ENCODE results near the gene SMYD1. TPM values are rescaled to one million over a fixed set of nuclear protein-coding genes. Genes with fewer than 3 reads are reported as not detected.

Gene SMYD1
- total RNA-seq, 1 experiment from 2014 or later, result 2.4 TPM

DNA sequence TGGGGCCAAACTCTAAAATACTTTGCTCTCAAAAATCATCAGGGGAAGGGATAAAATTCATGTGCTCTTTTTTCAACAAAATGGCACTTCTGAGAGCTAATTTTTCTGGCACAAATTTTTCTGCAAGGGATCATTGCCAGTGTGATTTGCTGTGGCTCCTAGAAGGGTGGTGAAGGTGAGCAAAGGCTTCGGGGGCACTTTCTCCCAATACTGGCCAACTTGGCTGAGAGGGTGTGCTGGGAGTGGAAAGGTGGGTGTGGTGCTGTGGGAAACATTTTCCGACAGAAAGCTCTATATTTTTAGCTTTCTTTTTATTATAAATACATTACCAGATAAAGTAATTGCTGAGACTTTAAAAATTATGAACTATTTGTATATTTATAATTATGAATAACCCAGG, 419 bp downstream of the SMYD1 start:
- DNase-seq, result no peak
- peak overlapping the region; percentile 92 for H3K27ac ChIP-seq
- H3K27me3 ChIP-seq, result no peaks in the 10 kb centered on the region
- H3K4me3 ChIP-seq, result peak overlapping the region; percentile 43
- H3K36me3 ChIP-seq, result no peaks in the 10 kb centered on the region
- H3K4me1 ChIP-seq, result peaks cover 39% of the 10 kb centered on the region
- H3K9me3 ChIP-seq (replicated peaks), result no peaks in the 10 kb centered on the region

DNA sequence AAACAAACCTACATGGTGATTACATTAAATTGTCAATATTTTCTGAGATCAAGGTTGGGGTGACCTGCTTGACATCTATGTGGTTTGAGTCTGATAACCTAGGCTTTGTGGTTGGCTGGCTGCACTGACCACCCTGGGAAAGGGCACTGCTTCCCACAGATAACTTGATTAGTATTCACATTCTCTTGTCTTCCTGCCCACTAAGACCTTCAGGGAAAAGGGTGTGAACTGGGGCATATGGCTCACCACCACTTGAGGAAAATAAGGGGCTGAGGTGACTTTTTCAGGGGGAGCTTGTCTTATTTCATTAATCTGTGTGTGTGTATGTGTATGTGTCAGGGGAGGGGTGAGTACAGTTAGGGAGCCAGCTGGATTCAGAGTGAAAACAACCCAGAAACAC, 1.5 kb downstream of the SMYD1 start:
- H3K4me3 ChIP-seq, result no peak overlapping the region
- peak in 1 of 2 experiments; percentile 28 for DNase-seq
- H3K36me3 ChIP-seq, result no peaks in the 10 kb centered on the region
- H3K9me3 ChIP-seq (replicated peaks), result no peaks in the 10 kb centered on the region
- H3K27ac ChIP-seq, result no peak overlapping the region
- no peaks in the 10 kb centered on the region for H3K27me3 ChIP-seq
- H3K4me1 ChIP-seq, result peaks cover 39% of the 10 kb centered on the region

DNA sequence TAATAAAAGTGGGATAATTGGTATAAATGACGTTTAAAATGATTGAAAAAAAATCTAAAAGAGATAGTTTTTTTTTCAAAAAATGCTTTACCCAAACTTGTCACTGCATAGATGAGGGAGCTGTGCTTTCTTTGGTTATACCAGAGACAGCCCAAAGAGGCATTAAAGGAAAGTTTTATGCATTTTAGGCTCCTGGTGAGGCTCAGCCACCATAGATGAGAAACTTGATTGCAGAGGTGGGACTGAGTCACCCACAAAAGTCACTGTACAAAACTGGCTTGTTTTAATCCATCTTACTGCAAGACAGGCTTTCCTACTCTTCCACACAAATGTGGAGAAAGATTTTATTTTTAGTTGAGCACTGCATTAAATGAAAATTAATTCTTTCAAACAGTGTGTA, 2.4 kb downstream of the SMYD1 start:
- no peaks in the 10 kb centered on the region for H3K9me3 ChIP-seq (replicated peaks)
- peaks cover 40% of the 10 kb centered on the region for H3K4me1 ChIP-seq
- DNase-seq, result no peak
- no peak overlapping the region for H3K4me3 ChIP-seq
- H3K36me3 ChIP-seq, result no peaks in the 10 kb centered on the region
- H3K27me3 ChIP-seq, result no peaks in the 10 kb centered on the region
- no peak overlapping the region for H3K27ac ChIP-seq

DNA sequence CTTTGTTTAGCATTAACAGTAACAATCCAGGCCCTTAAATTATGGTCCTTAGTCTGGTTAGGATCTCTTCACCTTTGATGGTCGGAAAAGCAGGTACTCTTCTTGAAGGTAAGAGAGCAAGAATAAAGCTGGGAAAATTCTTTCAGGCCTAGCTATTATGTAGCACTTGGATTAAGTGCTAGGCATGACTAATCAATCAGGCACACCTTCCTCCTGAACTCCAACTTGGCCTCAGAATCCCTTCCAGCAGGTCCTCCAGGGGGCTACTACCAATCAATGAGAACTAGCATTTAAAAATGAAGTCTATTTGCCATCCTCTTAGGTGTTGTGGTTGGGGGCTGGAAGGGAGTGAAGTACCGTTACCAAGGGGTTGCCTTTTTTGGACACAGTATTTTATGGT, 3.7 kb downstream of the SMYD1 start:
- peak overlapping the region; percentile 52 for H3K27ac ChIP-seq
- H3K9me3 ChIP-seq (replicated peaks), result no peaks in the 10 kb centered on the region
- peak; percentile 52 to 73 for DNase-seq
- H3K4me1 ChIP-seq, result peaks cover 48% of the 10 kb centered on the region
- H3K27me3 ChIP-seq, result no peaks in the 10 kb centered on the region
- H3K36me3 ChIP-seq, result no peaks in the 10 kb centered on the region
- no peak overlapping the region for H3K4me3 ChIP-seq

DNA sequence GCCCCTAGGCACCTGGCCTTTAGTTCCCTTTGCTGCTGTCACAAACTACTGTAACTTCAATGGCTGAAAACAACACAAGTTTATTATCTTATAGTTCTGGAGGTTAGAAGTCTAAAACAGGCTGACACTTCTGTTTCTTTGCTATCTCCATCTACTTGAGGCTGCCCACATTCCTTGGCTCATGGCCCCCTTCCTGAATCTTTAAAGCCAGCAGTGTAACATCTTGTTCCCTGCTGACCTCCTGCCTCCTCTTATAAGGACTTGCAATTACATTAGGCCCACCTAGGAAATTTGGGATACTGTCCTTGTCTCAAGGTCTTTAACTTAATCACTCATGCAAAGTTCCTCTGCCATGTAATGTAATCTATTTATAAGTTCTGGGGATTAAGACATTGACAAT, 6.5 kb downstream of the SMYD1 start:
- DNase-seq, result no peak
- Histone ChIP-seq H3K4me3 (no peak overlapping the region), H3K36me3 (no peaks in the 10 kb centered on the region), H3K9me3 (replicated peaks) (no peaks in the 10 kb centered on the region), H3K4me1 (peaks cover 29% of the 10 kb centered on the region), H3K27ac (no peak overlapping the region), H3K27me3 (no peaks in the 10 kb centered on the region)

DNA sequence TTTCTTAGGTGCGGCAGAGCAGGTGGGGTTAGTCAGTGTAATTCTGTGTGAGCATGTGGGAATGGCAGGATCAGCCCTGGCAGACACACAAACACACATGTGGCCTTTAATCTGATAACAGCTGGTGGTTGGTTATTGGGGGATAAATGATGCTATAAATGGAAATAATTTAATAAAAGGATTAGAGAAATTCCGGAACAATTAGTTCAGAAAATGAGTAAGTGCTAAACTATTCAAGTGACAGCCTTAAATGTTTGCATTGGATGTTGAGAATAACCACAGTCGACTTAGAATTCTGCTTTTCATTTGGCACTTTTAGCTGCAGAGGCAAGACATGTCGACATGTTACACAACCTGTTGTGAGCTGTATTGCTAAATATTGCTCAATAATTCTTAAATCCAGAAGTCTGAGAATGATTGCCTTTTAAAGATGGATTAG, 7.2 kb downstream of the SMYD1 start:
- Histone ChIP-seq H3K36me3 (no peaks in the 10 kb centered on the region), H3K9me3 (replicated peaks) (no peaks in the 10 kb centered on the region), H3K4me3 (no peak overlapping the region), H3K27ac (no peak overlapping the region), H3K4me1 (peaks cover 24% of the 10 kb centered on the region), H3K27me3 (no peaks in the 10 kb centered on the region)
- DNase-seq, result peak; percentile 55 to 64

DNA sequence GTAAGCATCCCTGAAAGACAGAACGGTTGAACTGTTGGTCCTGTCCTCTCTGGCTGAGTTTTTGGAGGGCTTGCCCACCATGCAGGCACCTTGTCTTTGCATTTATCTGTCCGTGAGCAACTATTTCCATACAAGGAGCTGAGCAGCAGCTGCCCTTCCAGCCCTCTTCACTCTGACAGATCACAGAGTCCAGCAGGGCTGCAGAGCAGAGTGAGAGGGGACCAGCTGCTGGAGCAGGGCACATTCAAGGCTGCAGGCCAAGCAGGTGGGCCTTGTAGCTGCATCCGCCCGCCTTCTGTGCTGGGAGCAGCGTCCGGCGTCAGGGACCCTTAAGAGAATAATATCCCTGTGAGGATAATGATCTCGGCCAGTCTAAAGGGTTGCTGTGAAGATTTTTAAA, 9.5 kb downstream of the SMYD1 start:
- no peak overlapping the region for H3K4me3 ChIP-seq
- no peaks in the 10 kb centered on the region for H3K9me3 ChIP-seq (replicated peaks)
- peak; percentile 80 to 82 for DNase-seq
- H3K27me3 ChIP-seq, result no peaks in the 10 kb centered on the region
- peaks cover 17% of the 10 kb centered on the region for H3K4me1 ChIP-seq
- no peaks in the 10 kb centered on the region for H3K36me3 ChIP-seq
- no peak overlapping the region for H3K27ac ChIP-seq

DNA sequence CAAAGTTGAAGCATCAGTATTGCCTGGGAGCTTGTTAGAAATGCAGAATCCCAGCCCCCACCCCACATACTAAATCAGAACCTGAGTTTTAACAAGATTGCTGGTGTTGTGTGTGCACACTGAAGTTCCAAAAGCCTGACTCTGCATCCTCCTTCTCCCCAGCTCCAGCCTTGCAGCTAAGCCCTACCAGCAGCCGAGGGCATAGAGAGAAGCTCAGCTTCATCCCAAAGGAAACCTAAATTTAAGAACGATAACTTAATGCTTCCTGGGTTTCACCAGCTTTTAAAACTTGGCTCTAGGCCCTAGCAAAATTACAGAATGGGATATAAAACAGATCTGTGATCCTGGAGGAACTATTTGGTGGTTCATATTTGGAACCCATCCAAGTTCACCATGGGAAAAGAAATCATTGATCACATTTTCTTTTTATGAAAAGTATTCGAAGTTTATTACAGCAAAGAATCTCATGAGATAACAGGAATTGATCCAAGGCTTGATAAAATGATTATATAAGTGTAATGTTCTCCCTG, 11.1 kb downstream of the SMYD1 start:
- no peaks in the 10 kb centered on the region for H3K36me3 ChIP-seq
- no peak for DNase-seq
- no peak overlapping the region for H3K4me3 ChIP-seq
- peaks cover 26% of the 10 kb centered on the region for H3K4me1 ChIP-seq
- no peaks in the 10 kb centered on the region for H3K27me3 ChIP-seq
- no peak overlapping the region for H3K27ac ChIP-seq
- no peaks in the 10 kb centered on the region for H3K9me3 ChIP-seq (replicated peaks)

DNA sequence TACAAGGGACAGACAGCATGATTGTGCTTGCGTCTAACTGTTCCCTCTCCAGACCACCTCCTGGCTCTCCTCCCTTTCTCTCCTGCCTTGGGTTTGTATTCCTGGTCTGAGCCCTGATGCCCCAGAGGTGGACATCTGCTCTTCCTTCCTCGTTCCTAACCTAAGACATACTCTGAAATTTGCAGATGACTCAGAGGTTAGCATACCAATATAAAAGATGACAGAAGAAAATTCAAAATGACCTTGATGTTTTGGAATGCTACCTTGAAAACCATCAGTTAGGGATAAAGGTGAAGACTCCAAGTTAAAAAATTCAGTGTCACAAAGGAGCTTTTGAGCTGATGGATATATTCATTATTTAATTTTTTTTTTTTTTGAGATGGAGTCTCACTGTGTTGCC, 12.9 kb downstream of the SMYD1 start:
- Histone ChIP-seq H3K27ac (no peak overlapping the region), H3K27me3 (no peaks in the 10 kb centered on the region), H3K4me1 (peaks cover 22% of the 10 kb centered on the region)

DNA sequence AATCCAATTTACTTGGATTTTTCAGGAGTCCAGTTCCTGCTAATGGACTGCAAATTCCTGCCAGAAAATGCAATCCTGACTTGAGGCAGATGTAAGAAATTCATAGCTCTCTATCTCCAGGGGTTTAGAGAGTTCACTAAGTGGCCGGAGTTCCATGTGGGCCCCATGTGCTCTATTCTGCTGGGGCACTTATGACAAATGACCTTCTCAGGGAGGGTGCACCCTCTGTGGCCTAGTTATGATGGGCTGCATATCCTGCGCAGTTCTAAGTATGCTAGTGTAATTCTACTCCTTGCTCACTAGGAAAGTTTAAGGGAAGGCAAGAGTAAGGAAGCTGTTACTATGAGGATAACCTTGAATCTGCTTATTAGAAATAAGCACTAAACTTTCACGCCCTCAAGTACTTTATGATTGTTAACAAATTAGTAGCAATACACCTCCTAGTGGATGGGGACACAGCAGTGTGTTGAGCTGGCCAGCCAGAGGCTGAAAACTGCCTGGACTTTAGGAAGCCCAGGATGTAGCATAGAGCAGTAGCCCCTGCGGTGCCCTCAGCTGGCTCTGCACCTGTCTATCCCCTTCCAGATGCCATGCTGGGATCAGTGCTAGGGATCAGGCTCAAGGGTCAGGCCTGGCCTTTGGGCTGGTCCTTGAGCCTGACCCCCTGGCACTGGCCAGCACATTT, 14.4 kb downstream of the SMYD1 start:
- Histone ChIP-seq H3K9me3 (replicated peaks) (no peaks in the 10 kb centered on the region), H3K27me3 (no peaks in the 10 kb centered on the region), H3K4me3 (no peak overlapping the region), H3K27ac (no peak overlapping the region), H3K36me3 (no peaks in the 10 kb centered on the region), H3K4me1 (peaks cover 11% of the 10 kb centered on the region)
- peak; percentile 24 to 57 for DNase-seq

More for the DNA sequence above, 12.9 kb downstream of the SMYD1 start:
- Histone ChIP-seq H3K9me3 (replicated peaks) (no peaks in the 10 kb centered on the region), H3K4me3 (no peak overlapping the region), H3K36me3 (no peaks in the 10 kb centered on the region)
- no peak for DNase-seq

DNA sequence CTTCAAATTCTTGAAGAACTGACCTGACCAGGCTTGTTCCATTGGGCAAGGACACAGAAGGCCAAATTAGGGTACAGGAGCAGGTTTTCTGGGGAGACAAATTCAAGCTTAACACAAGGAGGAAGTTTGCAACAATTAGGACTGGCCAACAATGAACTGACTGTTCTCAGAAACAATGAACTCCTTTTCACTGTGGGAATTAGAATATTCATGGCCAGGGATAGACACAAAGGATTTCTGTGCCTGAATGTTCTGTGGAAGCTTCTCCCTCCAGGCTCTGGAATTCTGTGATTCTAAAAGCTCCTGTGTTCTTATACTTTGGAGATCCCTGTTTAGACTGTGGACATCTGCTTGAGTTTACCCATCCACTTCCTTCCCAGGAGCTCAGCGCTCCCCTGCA, 15.2 kb downstream of the SMYD1 start:
- DNase-seq, result peak in 1 of 2 experiments; percentile 43
- peaks cover 11% of the 10 kb centered on the region for H3K4me1 ChIP-seq
- H3K36me3 ChIP-seq, result no peaks in the 10 kb centered on the region
- no peaks in the 10 kb centered on the region for H3K9me3 ChIP-seq (replicated peaks)
- no peaks in the 10 kb centered on the region for H3K27me3 ChIP-seq
- no peak overlapping the region for H3K4me3 ChIP-seq
- H3K27ac ChIP-seq, result no peak overlapping the region

DNA sequence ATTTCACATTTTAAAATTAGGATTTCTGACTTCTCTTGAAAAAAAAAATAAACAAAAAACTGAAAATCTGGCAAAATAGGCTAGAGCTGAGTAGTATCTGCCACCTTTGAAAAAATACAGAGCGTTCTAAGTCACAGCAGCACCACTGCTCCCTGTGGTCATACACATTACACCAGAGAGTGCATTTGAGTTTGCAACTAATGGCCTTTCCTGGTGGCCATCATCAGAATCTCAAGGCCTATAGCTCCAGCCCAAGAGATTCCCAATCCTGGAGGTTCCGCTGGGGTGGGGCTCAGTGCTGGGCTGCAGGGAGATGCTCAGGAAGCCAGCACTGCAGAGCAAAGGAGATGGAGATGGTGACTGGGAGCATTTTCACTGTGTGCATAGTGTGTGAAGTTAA, 17.5 kb downstream of the SMYD1 start:
- DNase-seq, result no peak

DNA sequence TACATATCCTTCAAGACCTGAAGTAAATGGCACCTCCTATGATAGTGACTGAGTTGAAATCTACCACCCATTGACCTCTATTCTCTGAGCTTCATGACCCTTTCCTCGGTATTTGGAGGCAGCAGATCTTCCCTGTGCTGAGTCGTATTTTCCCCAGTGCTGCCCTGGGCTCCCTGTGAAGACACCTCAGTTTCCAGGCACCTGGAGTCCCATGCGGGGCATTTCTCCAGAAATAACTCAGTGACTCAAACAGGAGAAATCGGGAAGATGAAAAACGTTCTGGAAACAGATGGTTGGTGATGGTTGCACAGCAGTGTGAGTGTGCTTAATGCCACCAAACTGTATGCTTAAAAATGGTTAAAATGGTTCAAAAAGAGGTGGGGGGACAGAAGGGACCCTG, 18.0 kb downstream of the SMYD1 start:
- Histone ChIP-seq H3K9me3 (replicated peaks) (no peaks in the 10 kb centered on the region), H3K27ac (no peak overlapping the region), H3K36me3 (no peaks in the 10 kb centered on the region), H3K4me1 (peaks cover 11% of the 10 kb centered on the region), H3K27me3 (no peaks in the 10 kb centered on the region), H3K4me3 (no peak overlapping the region)
- no peak for DNase-seq

More for the DNA sequence above, 17.5 kb downstream of the SMYD1 start:
- no peak overlapping the region for H3K27ac ChIP-seq
- H3K27me3 ChIP-seq, result no peaks in the 10 kb centered on the region
- H3K9me3 ChIP-seq (replicated peaks), result no peaks in the 10 kb centered on the region
- H3K36me3 ChIP-seq, result no peaks in the 10 kb centered on the region
- peaks cover 11% of the 10 kb centered on the region for H3K4me1 ChIP-seq
- H3K4me3 ChIP-seq, result no peak overlapping the region

DNA sequence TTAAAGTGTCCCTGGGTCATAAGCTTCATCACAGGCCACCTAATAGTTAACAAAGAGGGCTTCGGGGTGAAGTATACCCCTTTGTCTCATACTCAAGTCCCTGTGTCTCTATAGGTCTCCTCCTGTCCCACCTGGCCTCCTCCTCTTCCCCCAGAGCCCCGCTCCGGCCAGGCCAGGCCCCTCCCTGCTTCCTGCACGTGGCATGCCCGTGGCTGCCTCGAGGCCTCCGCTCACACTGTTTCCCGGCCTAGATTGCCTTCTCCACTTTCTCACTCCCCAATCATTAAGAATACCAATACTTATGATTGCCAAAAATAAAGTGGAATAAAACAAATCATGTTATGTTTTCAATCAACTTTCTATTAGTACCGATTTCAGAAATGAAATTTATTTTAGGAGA, 18.8 kb downstream of the SMYD1 start:
- no peak overlapping the region for H3K27ac ChIP-seq
- no peak overlapping the region for H3K4me3 ChIP-seq
- no peak for DNase-seq
- peaks cover 11% of the 10 kb centered on the region for H3K4me1 ChIP-seq
- no peaks in the 10 kb centered on the region for H3K36me3 ChIP-seq
- H3K27me3 ChIP-seq, result no peaks in the 10 kb centered on the region
- no peaks in the 10 kb centered on the region for H3K9me3 ChIP-seq (replicated peaks)

DNA sequence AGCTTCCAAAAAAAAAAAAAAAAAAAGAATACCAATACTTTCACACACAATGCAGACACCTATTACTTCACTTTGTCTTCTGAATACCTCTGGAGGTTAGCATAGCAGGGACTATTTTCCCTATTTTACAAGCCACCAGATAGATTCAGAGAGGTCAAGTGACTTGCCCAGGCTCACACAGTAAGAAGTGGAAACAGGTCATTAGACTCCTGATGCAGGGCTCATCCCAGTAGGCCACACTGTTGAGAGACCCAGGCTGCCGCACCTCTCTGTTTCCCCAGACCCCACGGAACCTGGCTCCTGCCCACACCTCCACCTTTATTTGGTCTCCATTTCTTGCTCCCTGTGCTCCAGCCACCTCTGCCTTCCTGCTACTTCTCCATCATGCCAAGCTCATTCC, 19.4 kb downstream of the SMYD1 start:
- Histone ChIP-seq H3K27ac (no peak overlapping the region), H3K4me3 (no peak overlapping the region), H3K4me1 (peaks cover 9% of the 10 kb centered on the region), H3K27me3 (no peaks in the 10 kb centered on the region), H3K36me3 (no peaks in the 10 kb centered on the region), H3K9me3 (replicated peaks) (no peaks in the 10 kb centered on the region)
- DNase-seq, result no peak

DNA sequence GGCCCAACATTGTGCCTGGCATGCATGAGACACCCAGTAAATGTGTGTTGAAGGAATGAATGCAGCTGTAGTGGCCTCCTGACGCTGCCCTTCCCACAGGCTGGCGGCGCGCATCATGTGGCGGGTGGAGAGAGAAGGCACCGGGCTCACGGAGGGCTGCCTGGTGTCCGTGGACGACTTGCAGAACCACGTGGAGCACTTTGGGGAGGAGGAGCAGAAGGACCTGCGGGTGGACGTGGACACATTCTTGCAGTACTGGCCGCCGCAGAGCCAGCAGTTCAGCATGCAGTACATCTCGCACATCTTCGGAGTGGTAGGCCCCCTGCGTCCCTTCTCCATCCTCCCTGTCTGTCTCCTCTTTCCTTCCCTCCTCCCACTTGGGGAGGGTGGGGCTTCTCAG, 20.1 kb downstream of the SMYD1 start:
- H3K4me3 ChIP-seq, result no peak overlapping the region
- H3K36me3 ChIP-seq, result no peaks in the 10 kb centered on the region
- no peak for DNase-seq
- H3K4me1 ChIP-seq, result peaks cover 3% of the 10 kb centered on the region
- H3K9me3 ChIP-seq (replicated peaks), result no peaks in the 10 kb centered on the region
- no peaks in the 10 kb centered on the region for H3K27me3 ChIP-seq
- H3K27ac ChIP-seq, result no peak overlapping the region

Data from SJCRH30 (cell line).